ENCODE data around the gene PCYT2.

Gene PCYT2

GRCh38 chr17:81884520-81884919 is 26.7 kb downstream of the PCYT2 start:
- Mint-ChIP-seq H3K4me3 (no peak overlapping the region), H3K36me3 (ENCODE audit: low read depth) (peaks cover 98% of the 10 kb centered on the region), H3K4me1 (ENCODE audit: low read depth) (peaks cover 36% of the 10 kb centered on the region), H3K27me3 (no peaks in the 10 kb centered on the region), H3K9me3 (no peaks in the 10 kb centered on the region), H3K27ac (peak overlapping the region; percentile 6)
- intact Hi-C loops (cut with micrococcal nuclease): no loop called here

- Mint-ChIP-seq H3K4me3 (no peak overlapping the region), H3K4me1 (ENCODE audit: low read depth) (no peaks in the 10 kb centered on the region), H3K27ac (peak overlapping the region; percentile 14), H3K27me3 (no peaks in the 10 kb centered on the region), H3K9me3 (no peaks in the 10 kb centered on the region), H3K36me3 (ENCODE audit: low read depth) (peaks cover 73% of the 10 kb centered on the region)
- intact Hi-C loops (cut with micrococcal nuclease): no loop called here
These were observed 32.1 kb downstream of the PCYT2 start for GRCh38 chr17:81879121-81879520.

GRCh38 chr17:81878294-81878693 is 32.9 kb downstream of the PCYT2 start:
- no peaks in the 10 kb centered on the region for H3K9me3 Mint-ChIP-seq
- H3K36me3 Mint-ChIP-seq (ENCODE audit: low read depth): peaks cover 65% of the 10 kb centered on the region
- intact Hi-C loops (cut with micrococcal nuclease): no loop called here
- H3K4me3 Mint-ChIP-seq: no peak overlapping the region
- peaks cover under 1% of the 10 kb centered on the region for H3K4me1 Mint-ChIP-seq (ENCODE audit: low read depth)
- no peaks in the 10 kb centered on the region for H3K27me3 Mint-ChIP-seq
- no peak overlapping the region for H3K27ac Mint-ChIP-seq

GRCh38 chr17:81877569-81877968 is 33.6 kb downstream of the PCYT2 start:
- Mint-ChIP-seq H3K27ac (no peak overlapping the region), H3K27me3 (no peaks in the 10 kb centered on the region), H3K9me3 (no peaks in the 10 kb centered on the region), H3K36me3 (ENCODE audit: low read depth) (peaks cover 59% of the 10 kb centered on the region), H3K4me1 (ENCODE audit: low read depth) (peaks cover 8% of the 10 kb centered on the region), H3K4me3 (no peak overlapping the region)
- intact Hi-C loops (cut with micrococcal nuclease): no loop called here

GRCh38 chr17:81871387-81872230 is 39.6 kb downstream of the PCYT2 start:
- H3K27ac Mint-ChIP-seq: peak overlapping the region; percentile 95
- no peaks in the 10 kb centered on the region for H3K9me3 Mint-ChIP-seq
- H3K4me1 Mint-ChIP-seq (ENCODE audit: low read depth): peaks cover 50% of the 10 kb centered on the region
- H3K4me3 Mint-ChIP-seq: peak overlapping the region; percentile 81
- H3K36me3 Mint-ChIP-seq (ENCODE audit: low read depth): peaks cover 51% of the 10 kb centered on the region
- no peaks in the 10 kb centered on the region for H3K27me3 Mint-ChIP-seq
- intact Hi-C loops (cut with micrococcal nuclease): loop anchor here (1.0 kb wide), 2 partner anchors 10 to 20 kb away; partner anchors contain the start of genes ALYREF and ANAPC11

- peaks cover 52% of the 10 kb centered on the region for H3K4me1 Mint-ChIP-seq (ENCODE audit: low read depth)
- peak within 1 kb of the TSS; percentile 95 for H3K27ac Mint-ChIP-seq
- H3K9me3 Mint-ChIP-seq: no peaks in the 10 kb centered on the region
- peak within 1 kb of the TSS; percentile 83 for H3K4me3 Mint-ChIP-seq
- H3K27me3 Mint-ChIP-seq: no peaks in the 10 kb centered on the region
- intact Hi-C loops (cut with micrococcal nuclease): loop anchor here (1.0 kb wide), 2 partner anchors 10 to 20 kb away; partner anchors contain the start of genes ALYREF and ANAPC11
- H3K36me3 Mint-ChIP-seq (ENCODE audit: low read depth): peaks cover 57% of the 10 kb centered on the region
These were observed 40.2 kb downstream of the PCYT2 start, which contains the start of gene ARHGDIA for GRCh38 chr17:81870981-81871386. Gene ARHGDIA, minus strand, starts transcription at chr17:81871337. Its CDS starts 1,407 bp downstream, at chr17:81869930.

GRCh38 chr17:81870131-81870980 is 40.8 kb downstream of the PCYT2 start:
- peak overlapping the region; percentile 83 for H3K27ac Mint-ChIP-seq
- peaks cover 63% of the 10 kb centered on the region for H3K36me3 Mint-ChIP-seq (ENCODE audit: low read depth)
- H3K9me3 Mint-ChIP-seq: no peaks in the 10 kb centered on the region
- no peaks in the 10 kb centered on the region for H3K27me3 Mint-ChIP-seq
- peak overlapping the region; percentile 83 for H3K4me3 Mint-ChIP-seq
- peaks cover 52% of the 10 kb centered on the region for H3K4me1 Mint-ChIP-seq (ENCODE audit: low read depth)
- intact Hi-C loops (cut with micrococcal nuclease): no loop called here

- H3K27ac Mint-ChIP-seq: peak overlapping the region; percentile 83
- peaks cover 72% of the 10 kb centered on the region for H3K36me3 Mint-ChIP-seq (ENCODE audit: low read depth)
- intact Hi-C loops (cut with micrococcal nuclease): loop anchor here (10.0 kb wide), 1 partner anchor 55 kb away; the partner anchor contains the start of gene MAFG
- H3K4me3 Mint-ChIP-seq: peak overlapping the region; percentile 83
- no peaks in the 10 kb centered on the region for H3K27me3 Mint-ChIP-seq
- peaks cover 53% of the 10 kb centered on the region for H3K4me1 Mint-ChIP-seq (ENCODE audit: low read depth)
- H3K9me3 Mint-ChIP-seq: no peaks in the 10 kb centered on the region
These were observed 41.7 kb downstream of the PCYT2 start for GRCh38 chr17:81869221-81870130.

GRCh38 chr17:81868674-81869220 is 42.5 kb downstream of the PCYT2 start:
- Mint-ChIP-seq H3K27ac (peak overlapping the region; percentile 83), H3K27me3 (no peaks in the 10 kb centered on the region), H3K4me1 (ENCODE audit: low read depth) (peaks cover 60% of the 10 kb centered on the region), H3K9me3 (no peaks in the 10 kb centered on the region), H3K36me3 (ENCODE audit: low read depth) (peaks cover 79% of the 10 kb centered on the region), H3K4me3 (peak overlapping the region; percentile 83)
- intact Hi-C loops (cut with micrococcal nuclease): loop anchor here (10.0 kb wide), 1 partner anchor 56 kb away; the partner anchor contains the start of gene MAFG

- Mint-ChIP-seq H3K27me3 (no peaks in the 10 kb centered on the region), H3K9me3 (no peaks in the 10 kb centered on the region), H3K27ac (peak overlapping the region; percentile 38), H3K36me3 (ENCODE audit: low read depth) (peaks cover 85% of the 10 kb centered on the region), H3K4me3 (peak overlapping the region; percentile 48), H3K4me1 (ENCODE audit: low read depth) (peaks cover 64% of the 10 kb centered on the region)
- intact Hi-C loops (cut with micrococcal nuclease): loop anchor here (10.0 kb wide), 1 partner anchor 57 kb away; the partner anchor contains the start of gene MAFG
These were observed 43.1 kb downstream of the PCYT2 start for GRCh38 chr17:81867991-81868673.

GRCh38 chr17:81867170-81867990 is 43.8 kb downstream of the PCYT2 start:
- Mint-ChIP-seq H3K27ac (peak overlapping the region; percentile 38), H3K36me3 (ENCODE audit: low read depth) (peaks cover 92% of the 10 kb centered on the region), H3K27me3 (no peaks in the 10 kb centered on the region), H3K4me1 (ENCODE audit: low read depth) (peaks cover 64% of the 10 kb centered on the region), H3K9me3 (no peaks in the 10 kb centered on the region), H3K4me3 (peak overlapping the region; percentile 9)
- intact Hi-C loops (cut with micrococcal nuclease): loop anchor here (10.0 kb wide), 1 partner anchor 57 kb away; the partner anchor contains the start of gene MAFG
